Measurements from ENCODE around the gene MCAM. TPM values are rescaled to one million over a fixed set of nuclear protein-coding genes. Genes with fewer than 3 reads are reported as not detected.

The MCAM gene
- total and polyA plus RNA-seq, 2 of the 8 experiments (the other 6 are each of a cell fraction or from before 2014, with no cell fraction given) = 22.4 to 32.2 TPM

DNA sequence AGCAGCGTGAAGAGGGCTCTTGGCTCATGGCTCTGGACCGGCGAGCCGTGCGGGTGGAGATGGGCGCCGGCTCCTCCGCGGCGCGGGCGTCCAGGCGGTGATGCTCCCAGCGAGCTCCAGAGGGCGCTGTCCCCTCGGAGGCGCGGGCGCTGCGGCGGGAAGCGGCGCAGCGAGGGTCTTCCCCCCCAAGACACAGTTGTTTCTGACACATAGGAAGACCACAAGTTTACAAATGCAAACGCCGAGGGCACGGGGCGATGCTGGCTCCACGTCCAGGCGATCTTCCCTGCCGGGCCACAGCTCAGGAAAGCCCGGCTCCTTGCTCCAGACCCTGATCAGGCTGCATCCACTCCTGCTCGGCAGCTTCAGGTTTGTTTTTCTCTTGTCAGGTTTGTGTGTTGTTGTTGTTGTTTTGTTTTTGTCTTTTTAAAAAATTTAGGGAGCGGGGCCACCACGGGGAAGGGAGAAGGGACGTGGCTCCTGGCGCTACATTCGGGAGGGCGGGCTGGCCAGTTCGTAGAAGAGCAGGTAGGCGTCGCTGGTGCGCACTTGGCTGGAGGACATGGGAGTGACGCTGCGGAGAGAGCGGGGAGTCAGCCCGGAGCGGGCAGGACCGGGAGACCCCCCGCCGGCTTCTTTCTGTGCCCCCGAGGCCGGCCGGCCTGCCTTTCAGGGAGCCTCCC is 39.6 kb upstream of the MCAM start (continued):
- TF ChIP-seq, protein P1, sequence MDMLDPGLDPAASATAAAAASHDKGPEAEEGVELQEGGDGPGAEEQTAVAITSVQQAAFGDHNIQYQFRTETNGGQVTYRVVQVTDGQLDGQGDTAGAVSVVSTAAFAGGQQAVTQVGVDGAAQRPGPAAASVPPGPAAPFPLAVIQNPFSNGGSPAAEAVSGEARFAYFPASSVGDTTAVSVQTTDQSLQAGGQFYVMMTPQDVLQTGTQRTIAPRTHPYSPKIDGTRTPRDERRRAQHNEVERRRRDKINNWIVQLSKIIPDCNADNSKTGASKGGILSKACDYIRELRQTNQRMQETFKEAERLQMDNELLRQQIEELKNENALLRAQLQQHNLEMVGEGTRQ (IDR thresholded peaks at IDR 0.05; ENCODE audit: low read length) = no peak
- TF ChIP-seq MAFK (IDR thresholded peaks at IDR 0.05; ENCODE audit: low read depth, low read length) = no peak
- peak; percentile 28 for TF ChIP-seq SAP30 (IDR thresholded peaks at IDR 0.05; ENCODE audit: insufficient read depth, insufficient replicate concordance, low read length)
- TF ChIP-seq KDM4A (IDR thresholded peaks at IDR 0.05; ENCODE audit: low read depth, low read length, severe bottlenecking) = peak; percentile 58
- TF ChIP-seq TAF7 (optimal IDR thresholded peaks at IDR 0.05; ENCODE audit: borderline replicate concordance, low read depth, low read length) = no peak
- no peak for TF ChIP-seq CTBP2 (IDR thresholded peaks at IDR 0.05; ENCODE audit: borderline replicate concordance, insufficient read depth, insufficient read length, low read length)
- TF ChIP-seq ASH2L (IDR thresholded peaks at IDR 0.05; ENCODE audit: low read length) = peak; percentile 92
- TF ChIP-seq BACH1 (IDR thresholded peaks at IDR 0.05; ENCODE audit: low read length) = no peak
- TF ChIP-seq KDM1A (IDR thresholded peaks at IDR 0.05; ENCODE audit: borderline replicate concordance, low read length) = no peak
- TF ChIP-seq, protein P2, sequence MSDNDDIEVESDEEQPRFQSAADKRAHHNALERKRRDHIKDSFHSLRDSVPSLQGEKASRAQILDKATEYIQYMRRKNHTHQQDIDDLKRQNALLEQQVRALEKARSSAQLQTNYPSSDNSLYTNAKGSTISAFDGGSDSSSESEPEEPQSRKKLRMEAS (IDR thresholded peaks at IDR 0.05) = peak; percentile 51
- TF ChIP-seq SIRT6 (IDR thresholded peaks at IDR 0.05; ENCODE audit: low read length) = no peak
- TF ChIP-seq HDAC6 (IDR thresholded peaks at IDR 0.05; ENCODE audit: low read depth, low read length) = no peak
- TF ChIP-seq HDAC2 (IDR thresholded peaks at IDR 0.05; ENCODE audit: borderline replicate concordance in 1 of 2, low read depth in 2 of 2, low read length in 2 of 2) = no peak
- TF ChIP-seq SP2 (IDR thresholded peaks at IDR 0.05; ENCODE audit: low read length) = no peak
- peak in 1 of 2 experiments; percentile 90; a peak in 1 of 3 replicates for TF ChIP-seq EP300 (IDR thresholded peaks at IDR 0.05; ENCODE audit: borderline replicate concordance in 1 of 2, low read depth in 2 of 2, low read length in 2 of 2)
- no peak for TF ChIP-seq JUND (IDR thresholded peaks at IDR 0.05; ENCODE audit: low read length)
- TF ChIP-seq, protein P3, sequence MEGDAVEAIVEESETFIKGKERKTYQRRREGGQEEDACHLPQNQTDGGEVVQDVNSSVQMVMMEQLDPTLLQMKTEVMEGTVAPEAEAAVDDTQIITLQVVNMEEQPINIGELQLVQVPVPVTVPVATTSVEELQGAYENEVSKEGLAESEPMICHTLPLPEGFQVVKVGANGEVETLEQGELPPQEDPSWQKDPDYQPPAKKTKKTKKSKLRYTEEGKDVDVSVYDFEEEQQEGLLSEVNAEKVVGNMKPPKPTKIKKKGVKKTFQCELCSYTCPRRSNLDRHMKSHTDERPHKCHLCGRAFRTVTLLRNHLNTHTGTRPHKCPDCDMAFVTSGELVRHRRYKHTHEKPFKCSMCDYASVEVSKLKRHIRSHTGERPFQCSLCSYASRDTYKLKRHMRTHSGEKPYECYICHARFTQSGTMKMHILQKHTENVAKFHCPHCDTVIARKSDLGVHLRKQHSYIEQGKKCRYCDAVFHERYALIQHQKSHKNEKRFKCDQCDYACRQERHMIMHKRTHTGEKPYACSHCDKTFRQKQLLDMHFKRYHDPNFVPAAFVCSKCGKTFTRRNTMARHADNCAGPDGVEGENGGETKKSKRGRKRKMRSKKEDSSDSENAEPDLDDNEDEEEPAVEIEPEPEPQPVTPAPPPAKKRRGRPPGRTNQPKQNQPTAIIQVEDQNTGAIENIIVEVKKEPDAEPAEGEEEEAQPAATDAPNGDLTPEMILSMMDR (IDR thresholded peaks at IDR 0.05; ENCODE audit: control extremely low read depth in 1 of 3, insufficient read depth in 1 of 3, low read depth in 1 of 3, low read length in 3 of 3) = peak; percentile 77 to 97 (median 93)
- TF ChIP-seq BRCA1 (IDR thresholded peaks at IDR 0.05; ENCODE audit: low read depth, low read length) = no peak
